Lower lobe of right lung (tissue), 2 donors: ENCODE results near the gene DHX57. TPM values are rescaled to one million over a fixed set of nuclear protein-coding genes. Genes with fewer than 3 reads are reported as not detected.

Source experiments
- ATAC-seq, 2 donors: fragments of 200-7000 bp; cut with Tn5 transposase; one replicate each; pipeline ENCODE4 v1.9.1; 2020 to 2022; ENCODE audit warnings: mild to moderate bottlenecking in 2 of 2, moderate library complexity in 2 of 2
- DNase-seq: peaks from one replicate; pipeline ENCODE4 v3.0.0-alpha.2; 2020
- H3K27ac ChIP-seq: fragments of 200-600 bp; one replicate; pipeline ENCODE4 v1.8.0; 2022
- H3K27me3 ChIP-seq: fragments of 200-600 bp; one replicate; pipeline ENCODE4 v1.8.0; 2022; ENCODE audit warnings: low read depth
- H3K36me3 ChIP-seq: fragments of 200-600 bp; one replicate; pipeline ENCODE4 v1.8.0; 2022; ENCODE audit warnings: mild to moderate bottlenecking
- H3K4me1 ChIP-seq: fragments of 200-600 bp; one replicate; pipeline ENCODE4 v1.8.0; 2022
- H3K4me3 ChIP-seq: fragments of 200-600 bp; one replicate; pipeline ENCODE4 v1.8.0; 2022; ENCODE audit warnings: mild to moderate bottlenecking
- H3K9me3 ChIP-seq: fragments of 200-600 bp; one replicate; pipeline ENCODE4 v1.8.0; 2022
- intact Hi-C: fragments of 100-400 bp; cut with DNase I; formaldehyde crosslinking; loops from one replicate; pipeline ENCODE4 v1.11.0; 2022
- total RNA-seq: library from RNA; stranded (reverse); fragmentation: NEBNext Ultra II Directional; extraction: Animal tissue kit (Norgen Biotek cat#: 25700); gene quantifications from one replicate; pipeline ENCODE4 v1.2.1, GENCODE V29; 2021
- TF ChIP-seq, protein P1 (sequence below): fragments of 200-600 bp; IDR thresholded peaks from one replicate; pipeline ENCODE4 v1.8.0; 2022; ENCODE audit warnings: antibody characterized with exemption, mild to moderate bottlenecking
- donor health status: DM: no; HTN: yes; CAD: no; lungs with severe emphysema.

Gene DHX57
- total RNA-seq, 1 donor from 2014 or later = 15.5 TPM

- H3K27ac ChIP-seq = peak overlapping the region; percentile 9
- no peaks in the 10 kb centered on the region for H3K9me3 ChIP-seq
- DNase-seq (no peak), ATAC-seq (no peak)
- H3K4me3 ChIP-seq = peak overlapping the region; percentile 34
- no peaks in the 10 kb centered on the region for H3K27me3 ChIP-seq
- H3K4me1 ChIP-seq = peaks cover 4% of the 10 kb centered on the region
- TF ChIP-seq, protein P1, sequence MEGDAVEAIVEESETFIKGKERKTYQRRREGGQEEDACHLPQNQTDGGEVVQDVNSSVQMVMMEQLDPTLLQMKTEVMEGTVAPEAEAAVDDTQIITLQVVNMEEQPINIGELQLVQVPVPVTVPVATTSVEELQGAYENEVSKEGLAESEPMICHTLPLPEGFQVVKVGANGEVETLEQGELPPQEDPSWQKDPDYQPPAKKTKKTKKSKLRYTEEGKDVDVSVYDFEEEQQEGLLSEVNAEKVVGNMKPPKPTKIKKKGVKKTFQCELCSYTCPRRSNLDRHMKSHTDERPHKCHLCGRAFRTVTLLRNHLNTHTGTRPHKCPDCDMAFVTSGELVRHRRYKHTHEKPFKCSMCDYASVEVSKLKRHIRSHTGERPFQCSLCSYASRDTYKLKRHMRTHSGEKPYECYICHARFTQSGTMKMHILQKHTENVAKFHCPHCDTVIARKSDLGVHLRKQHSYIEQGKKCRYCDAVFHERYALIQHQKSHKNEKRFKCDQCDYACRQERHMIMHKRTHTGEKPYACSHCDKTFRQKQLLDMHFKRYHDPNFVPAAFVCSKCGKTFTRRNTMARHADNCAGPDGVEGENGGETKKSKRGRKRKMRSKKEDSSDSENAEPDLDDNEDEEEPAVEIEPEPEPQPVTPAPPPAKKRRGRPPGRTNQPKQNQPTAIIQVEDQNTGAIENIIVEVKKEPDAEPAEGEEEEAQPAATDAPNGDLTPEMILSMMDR = no peak
- peaks cover 5% of the 10 kb centered on the region for H3K36me3 ChIP-seq
- intact Hi-C loops = no loop called here
Observed at GRCh38 chr2:38754506-38754905, 121.2 kb downstream of the DHX57 start.

DNA sequence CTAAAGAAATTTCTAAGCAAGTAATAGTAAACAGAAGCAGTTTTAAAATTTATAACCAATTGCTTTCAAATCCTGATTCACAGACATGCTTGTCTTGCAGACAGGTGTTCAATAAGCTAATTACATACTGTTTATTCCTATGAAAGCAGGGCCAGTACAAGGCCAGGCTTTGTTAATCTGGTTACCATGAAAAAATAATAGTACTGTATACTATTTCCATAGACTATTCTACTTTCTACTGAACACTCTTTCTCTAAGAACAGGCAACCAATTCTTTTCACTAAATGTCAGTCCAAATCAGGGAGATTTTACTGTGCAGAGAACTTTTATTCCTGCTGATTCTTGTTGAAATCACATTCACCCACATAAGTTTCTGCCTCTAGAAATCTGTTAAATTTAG is 121.7 kb downstream of the DHX57 start:
- H3K9me3 ChIP-seq = no peaks in the 10 kb centered on the region
- DNase-seq = no peak
- no peaks in the 10 kb centered on the region for H3K27me3 ChIP-seq
- H3K27ac ChIP-seq = peak overlapping the region; percentile 9
- H3K4me3 ChIP-seq = peak overlapping the region; percentile 34
- intact Hi-C loops = no loop called here
- peaks cover 9% of the 10 kb centered on the region for H3K4me1 ChIP-seq
- no peak for ATAC-seq
- H3K36me3 ChIP-seq = peaks cover 9% of the 10 kb centered on the region
- TF ChIP-seq, protein P1 = no peak

DNA sequence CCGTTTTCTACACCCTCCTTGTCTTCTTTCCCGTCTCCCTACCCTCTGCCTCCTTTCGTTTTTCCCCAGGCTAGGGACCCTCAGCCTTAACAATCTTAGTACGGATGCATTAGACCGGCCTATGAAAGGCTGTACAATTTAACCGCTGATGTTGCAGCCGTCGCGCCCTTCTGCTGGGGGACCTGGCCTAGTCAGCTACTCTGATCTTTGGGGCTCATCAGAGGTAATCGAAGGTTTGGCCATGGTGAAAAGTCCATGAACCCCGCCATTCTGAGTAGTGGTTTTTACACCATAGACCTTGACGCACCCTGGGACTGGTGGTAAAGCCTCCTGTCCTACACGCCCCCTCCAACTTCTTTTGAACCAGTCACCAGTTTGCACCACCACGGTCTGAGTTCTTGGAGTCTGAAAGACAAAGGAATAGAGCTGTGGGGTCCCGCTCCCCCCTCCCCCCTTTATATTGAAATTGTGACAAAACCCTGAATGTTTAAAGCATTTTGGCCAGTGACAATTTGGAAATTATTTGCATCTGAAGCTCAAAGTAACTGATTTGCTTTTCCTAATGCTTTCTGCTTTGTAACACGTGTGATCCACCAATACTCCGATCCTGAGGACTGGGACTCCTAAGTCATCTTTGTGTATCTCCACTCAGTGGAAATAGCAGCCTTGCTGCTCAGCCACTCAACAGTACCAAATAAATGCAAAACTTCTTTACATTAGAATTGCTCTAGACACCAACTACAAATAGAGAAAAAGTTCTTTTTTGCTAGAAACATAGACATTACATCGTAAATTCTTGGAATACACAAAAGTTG is 123.9 kb downstream of the DHX57 start:
- H3K4me3 ChIP-seq = peak overlapping the region; percentile 87
- intact Hi-C loops = no loop called here
- H3K9me3 ChIP-seq = no peaks in the 10 kb centered on the region
- H3K27me3 ChIP-seq = no peaks in the 10 kb centered on the region
- TF ChIP-seq, protein P1 = no peak
- peak overlapping the region; percentile 99 for H3K27ac ChIP-seq
- ATAC-seq (peak in 1 of 2 donors; percentile 2), DNase-seq (no peak)
- H3K4me1 ChIP-seq = peaks cover 31% of the 10 kb centered on the region
- peaks cover 32% of the 10 kb centered on the region for H3K36me3 ChIP-seq

GRCh38 chr2:38750891-38751595 is 124.7 kb downstream of the DHX57 start, which contains the start of gene SRSF7:
Gene SRSF7 (minus strand): TSS chr2:38751361. CDS start chr2:38751256, 105 bp downstream.
- no peaks in the 10 kb centered on the region for H3K27me3 ChIP-seq
- H3K9me3 ChIP-seq = no peaks in the 10 kb centered on the region
- ATAC-seq = peak; percentile 95 to 96
- DNase-seq = peak; percentile 98
- peaks cover 39% of the 10 kb centered on the region for H3K36me3 ChIP-seq
- peak within 1 kb of the TSS; percentile 87 for H3K4me3 ChIP-seq
- intact Hi-C loops = no loop called here
- H3K27ac ChIP-seq = peak within 1 kb of the TSS; percentile 99
- H3K4me1 ChIP-seq = peaks cover 39% of the 10 kb centered on the region
- TF ChIP-seq, protein P1 = no peak

- no peaks in the 10 kb centered on the region for H3K27me3 ChIP-seq
- peak; percentile 86 for ATAC-seq
- intact Hi-C loops = no loop called here
Observed at GRCh38 chr2:38750011-38750890, 125.5 kb downstream of the DHX57 start.

More at GRCh38 chr2:38750011-38750890, 125.5 kb downstream of the DHX57 start:
- peak overlapping the region; percentile 87 for H3K4me3 ChIP-seq
- H3K36me3 ChIP-seq = peaks cover 47% of the 10 kb centered on the region
- H3K9me3 ChIP-seq = no peaks in the 10 kb centered on the region
- DNase-seq = peak; percentile 73
- H3K4me1 ChIP-seq = peaks cover 47% of the 10 kb centered on the region
- TF ChIP-seq, protein P1 = no peak
- H3K27ac ChIP-seq = peak overlapping the region; percentile 99
